Measurements from ENCODE around the gene CD164.
A peak's percentile ranks its signal among the peaks of the same experiment; 100 is the strongest.

The CD164 gene

GRCh38 chr6:109381747-109382575 lies at the start of gene CD164:
TSS of gene CD164 (minus strand) at chr6:109382467. CDS start at chr6:109382378, 89 bp downstream.
- DNase-seq, result peak; percentile 84 to 89

- DNase-seq, result no peak
These were observed 47.2 kb upstream of the CD164 start for GRCh38 chr6:109429496-109429895.

GRCh38 chr6:109428889-109429477 lies 46.7 kb upstream of the CD164 start:
- no peak for DNase-seq

GRCh38 chr6:109424946-109425345 lies 42.7 kb upstream of the CD164 start:
- DNase-seq, result no peak

- no peak for DNase-seq
These were observed 38.9 kb upstream of the CD164 start for GRCh38 chr6:109421184-109421583.

- peak; percentile 10 to 38 for DNase-seq
These were observed 38.5 kb upstream of the CD164 start for GRCh38 chr6:109420751-109421150.

- no peak for DNase-seq
These were observed 35.4 kb upstream of the CD164 start for GRCh38 chr6:109417646-109418045.

GRCh38 chr6:109411034-109411433 lies 28.8 kb upstream of the CD164 start:
- DNase-seq, result no peak

GRCh38 chr6:109406196-109406595 lies 23.9 kb upstream of the CD164 start:
- no peak for DNase-seq

GRCh38 chr6:109397020-109397419 lies 14.8 kb upstream of the CD164 start:
- DNase-seq, result peak; percentile 61 to 76

GRCh38 chr6:109396046-109396718 lies 13.9 kb upstream of the CD164 start:
- DNase-seq, result no peak

GRCh38 chr6:109393886-109394281 lies 11.6 kb upstream of the CD164 start:
- no peak for DNase-seq

GRCh38 chr6:109393157-109393885 lies 11.1 kb upstream of the CD164 start:
- no peak for DNase-seq

GRCh38 chr6:109389650-109390274 lies 7.5 kb upstream of the CD164 start:
- DNase-seq, result no peak

GRCh38 chr6:109388265-109388664 lies 6.0 kb upstream of the CD164 start:
- no peak for DNase-seq

- DNase-seq, result no peak
These were observed 1.2 kb upstream of the CD164 start for GRCh38 chr6:109383438-109383940.

- DNase-seq, result peak; percentile 94 to 97
These were observed 540 bp upstream of the CD164 start for GRCh38 chr6:109382576-109383437.

- DNase-seq, result peak; percentile 40 to 63
These were observed 1.1 kb downstream of the CD164 start for GRCh38 chr6:109381061-109381746.

GRCh38 chr6:109379711-109380110 lies 2.6 kb downstream of the CD164 start:
- no peak for DNase-seq

GRCh38 chr6:109377717-109378116 lies 4.5 kb downstream of the CD164 start:
- no peak for DNase-seq
